Measurements from ENCODE around the gene LRIF1.

DNA sequence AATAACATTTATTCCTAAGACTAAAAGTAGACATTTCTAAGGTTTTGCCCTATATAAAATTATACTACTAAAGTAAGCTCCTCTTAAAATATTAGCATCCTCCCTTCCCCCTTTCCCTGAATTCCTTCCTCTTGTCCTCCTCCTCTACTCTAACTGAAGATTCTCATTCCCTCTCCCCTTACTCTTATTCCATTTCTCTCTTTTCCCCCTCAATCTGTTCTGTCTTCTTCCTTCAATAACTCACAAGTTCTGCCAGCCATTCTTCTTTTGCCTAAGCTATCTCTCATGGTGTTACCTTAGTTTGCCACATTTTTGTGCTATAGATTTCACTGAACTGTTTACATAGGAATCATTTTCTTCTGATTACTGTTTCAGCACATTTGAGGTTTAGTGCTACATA, 10.7 kb downstream of the LRIF1 start:
- no peak for TF ChIP-seq POLR2A (IDR thresholded peaks at IDR 0.05)
- TF ChIP-seq, protein P1, sequence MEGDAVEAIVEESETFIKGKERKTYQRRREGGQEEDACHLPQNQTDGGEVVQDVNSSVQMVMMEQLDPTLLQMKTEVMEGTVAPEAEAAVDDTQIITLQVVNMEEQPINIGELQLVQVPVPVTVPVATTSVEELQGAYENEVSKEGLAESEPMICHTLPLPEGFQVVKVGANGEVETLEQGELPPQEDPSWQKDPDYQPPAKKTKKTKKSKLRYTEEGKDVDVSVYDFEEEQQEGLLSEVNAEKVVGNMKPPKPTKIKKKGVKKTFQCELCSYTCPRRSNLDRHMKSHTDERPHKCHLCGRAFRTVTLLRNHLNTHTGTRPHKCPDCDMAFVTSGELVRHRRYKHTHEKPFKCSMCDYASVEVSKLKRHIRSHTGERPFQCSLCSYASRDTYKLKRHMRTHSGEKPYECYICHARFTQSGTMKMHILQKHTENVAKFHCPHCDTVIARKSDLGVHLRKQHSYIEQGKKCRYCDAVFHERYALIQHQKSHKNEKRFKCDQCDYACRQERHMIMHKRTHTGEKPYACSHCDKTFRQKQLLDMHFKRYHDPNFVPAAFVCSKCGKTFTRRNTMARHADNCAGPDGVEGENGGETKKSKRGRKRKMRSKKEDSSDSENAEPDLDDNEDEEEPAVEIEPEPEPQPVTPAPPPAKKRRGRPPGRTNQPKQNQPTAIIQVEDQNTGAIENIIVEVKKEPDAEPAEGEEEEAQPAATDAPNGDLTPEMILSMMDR (IDR thresholded peaks at IDR 0.05): no peak

Data from uterus (tissue), 2 donors.